Pons (tissue), 1 donor: ENCODE data around the gene SOCS7.

ENCODE experiments used
- DNase-seq: peaks from one replicate; pipeline ENCODE4 v3.0.0-alpha.2; 2016; ENCODE audit warnings: low spot score

The SOCS7 gene

GRCh38 chr17:38441429-38442061, 89.9 kb downstream of the SOCS7 start:
- DNase-seq = no peak

DNA sequence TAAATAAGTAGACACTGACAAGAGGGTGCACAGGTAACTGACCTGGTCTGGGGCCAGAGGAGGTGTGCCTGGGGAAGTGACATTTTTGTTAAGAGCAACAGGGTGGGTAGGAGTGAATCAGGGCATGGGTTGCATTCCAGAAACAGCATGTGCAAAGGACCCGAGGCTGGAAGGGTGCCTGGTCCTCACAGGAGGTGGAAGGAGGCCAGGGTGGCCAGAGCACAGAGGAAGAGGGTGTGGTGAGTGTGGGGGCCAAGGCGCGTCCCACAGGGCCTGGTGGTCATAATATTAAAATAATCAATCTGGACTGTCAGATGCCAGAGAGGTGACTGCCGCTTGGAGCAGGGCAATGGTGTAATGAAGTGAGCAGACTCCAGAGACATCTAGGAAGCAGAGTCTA, 90.9 kb downstream of the SOCS7 start:
- DNase-seq = no peak

DNA sequence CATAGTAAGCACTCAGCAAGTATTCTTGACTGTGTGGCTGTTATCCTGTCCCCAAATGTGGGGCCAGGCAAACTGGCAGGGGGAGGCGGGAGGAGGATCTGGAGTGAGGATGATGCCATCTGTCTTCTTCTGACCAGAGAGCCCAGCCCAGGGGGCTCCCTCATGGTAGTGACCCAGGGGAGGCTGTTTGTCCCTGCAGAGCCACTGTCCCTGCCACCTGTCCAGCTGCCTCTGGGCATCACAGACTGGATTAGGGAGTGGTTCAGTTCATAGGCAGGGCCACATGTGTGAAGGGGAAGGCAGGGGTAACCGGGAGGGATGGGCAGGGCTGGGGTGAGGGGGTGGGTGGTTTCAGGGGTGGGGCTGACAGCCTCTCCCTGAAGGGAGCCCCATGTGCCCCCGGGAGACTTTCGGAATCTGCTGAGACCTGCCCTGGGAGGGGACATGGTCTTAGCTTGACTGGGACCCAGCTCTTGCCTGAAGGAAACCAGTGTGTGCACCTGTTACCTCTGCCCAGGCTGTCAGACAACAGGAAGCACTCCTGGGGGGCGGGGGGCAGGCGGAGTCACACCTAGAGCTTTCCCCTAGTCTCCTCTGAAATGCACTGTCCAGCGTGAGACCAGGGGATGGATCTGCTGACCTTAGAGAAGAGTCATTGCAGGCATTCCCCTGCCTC, 91.8 kb downstream of the SOCS7 start:
- DNase-seq = no peak

- peak; percentile 80 for DNase-seq
These were observed 92.5 kb downstream of the SOCS7 start for GRCh38 chr17:38444151-38444550.

DNA sequence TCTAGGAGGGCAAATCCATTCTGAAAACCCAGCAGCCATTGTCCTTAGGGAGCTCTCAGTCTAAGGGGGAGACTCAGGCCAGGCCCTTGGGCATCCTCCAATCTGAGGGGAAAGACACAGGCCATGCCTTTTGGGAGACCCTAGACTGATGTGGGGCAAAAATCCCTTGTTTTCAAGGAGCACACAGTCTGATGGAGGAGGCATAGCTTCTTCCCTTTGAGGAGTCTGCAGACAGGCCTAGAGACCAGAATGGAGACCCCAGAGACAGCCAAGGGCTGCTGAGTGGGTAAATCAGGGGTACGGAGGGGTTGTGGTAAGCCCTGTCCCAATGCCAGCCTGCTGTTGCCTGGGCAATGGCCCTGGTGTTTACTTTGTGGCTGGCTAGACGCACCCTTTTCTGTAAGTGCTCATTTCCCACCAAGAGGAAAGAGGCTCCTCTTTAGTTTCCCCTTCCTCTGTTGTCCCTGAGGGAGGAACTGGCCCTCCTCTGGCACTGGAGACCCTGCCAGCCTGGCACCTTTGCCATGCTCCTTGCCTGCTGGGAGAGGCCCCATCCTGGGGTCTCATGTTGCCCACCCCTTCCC, 96.0 kb downstream of the SOCS7 start:
- no peak for DNase-seq

GRCh38 chr17:38448208-38448771, 96.6 kb downstream of the SOCS7 start:
- DNase-seq = no peak

- no peak for DNase-seq
These were observed 97.7 kb downstream of the SOCS7 start for GRCh38 chr17:38449364-38449763.

DNA sequence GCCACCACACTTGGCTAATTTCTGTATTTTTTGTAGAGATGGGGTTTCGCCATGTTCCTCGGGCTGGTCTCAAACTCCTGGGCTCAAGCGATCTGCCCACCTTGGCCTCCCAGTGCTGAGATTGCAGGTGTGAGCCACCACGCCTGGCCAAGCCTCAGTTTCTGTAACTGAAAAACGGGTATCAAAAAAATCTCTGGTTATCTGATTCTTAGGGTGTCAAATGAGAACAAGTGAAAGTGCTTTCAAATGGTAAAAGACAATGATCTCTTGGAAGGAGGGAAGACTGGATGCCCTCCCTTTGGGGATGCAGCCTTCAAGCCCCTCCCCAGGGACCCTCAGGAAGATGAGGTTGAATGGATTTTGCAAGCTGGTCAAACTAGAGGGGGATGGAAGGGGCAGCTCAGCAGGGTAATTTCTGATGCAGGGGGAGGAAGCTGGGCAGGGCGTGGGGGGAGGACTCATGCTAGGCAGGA, 98.9 kb downstream of the SOCS7 start:
- DNase-seq = no peak

DNA sequence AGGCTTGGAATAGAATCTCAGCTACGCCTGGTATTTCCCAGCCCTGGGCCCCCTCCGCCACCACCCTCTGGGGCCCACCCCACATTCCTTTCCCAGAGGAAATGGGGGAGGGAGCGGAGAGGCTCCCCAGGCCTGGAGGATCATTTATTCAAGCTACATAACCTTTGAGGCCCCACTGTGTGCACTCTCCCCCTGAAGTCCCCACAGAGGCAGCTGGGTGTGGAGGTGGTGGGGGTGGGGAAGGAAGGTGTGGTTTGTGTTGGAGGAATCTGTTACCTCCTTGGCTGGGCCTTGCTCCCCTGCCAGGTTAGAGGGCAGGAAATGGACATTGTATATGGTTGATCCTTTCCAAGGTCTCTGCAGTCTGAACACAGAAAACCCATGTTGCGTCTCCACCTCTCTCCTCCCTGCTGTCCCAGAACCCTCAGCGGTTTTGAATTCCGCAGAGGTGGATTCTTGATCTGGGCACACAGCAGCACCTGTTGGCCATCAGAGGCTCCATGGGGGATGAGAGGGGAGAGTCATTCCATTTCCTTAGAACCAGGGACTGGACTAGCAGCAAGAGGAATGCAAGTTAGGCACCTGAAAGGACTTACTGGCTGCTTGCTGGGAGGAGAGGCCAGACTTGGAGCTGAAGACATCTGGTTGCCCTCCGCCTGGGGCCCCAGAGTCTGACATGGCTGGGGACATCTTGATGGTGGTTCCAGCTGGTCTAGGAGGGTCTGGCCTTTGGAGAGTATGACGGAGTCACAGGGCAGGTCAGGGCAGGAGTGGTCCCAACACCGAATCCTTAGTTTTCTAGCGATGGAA, 99.6 kb downstream of the SOCS7 start:
- no peak for DNase-seq

DNA sequence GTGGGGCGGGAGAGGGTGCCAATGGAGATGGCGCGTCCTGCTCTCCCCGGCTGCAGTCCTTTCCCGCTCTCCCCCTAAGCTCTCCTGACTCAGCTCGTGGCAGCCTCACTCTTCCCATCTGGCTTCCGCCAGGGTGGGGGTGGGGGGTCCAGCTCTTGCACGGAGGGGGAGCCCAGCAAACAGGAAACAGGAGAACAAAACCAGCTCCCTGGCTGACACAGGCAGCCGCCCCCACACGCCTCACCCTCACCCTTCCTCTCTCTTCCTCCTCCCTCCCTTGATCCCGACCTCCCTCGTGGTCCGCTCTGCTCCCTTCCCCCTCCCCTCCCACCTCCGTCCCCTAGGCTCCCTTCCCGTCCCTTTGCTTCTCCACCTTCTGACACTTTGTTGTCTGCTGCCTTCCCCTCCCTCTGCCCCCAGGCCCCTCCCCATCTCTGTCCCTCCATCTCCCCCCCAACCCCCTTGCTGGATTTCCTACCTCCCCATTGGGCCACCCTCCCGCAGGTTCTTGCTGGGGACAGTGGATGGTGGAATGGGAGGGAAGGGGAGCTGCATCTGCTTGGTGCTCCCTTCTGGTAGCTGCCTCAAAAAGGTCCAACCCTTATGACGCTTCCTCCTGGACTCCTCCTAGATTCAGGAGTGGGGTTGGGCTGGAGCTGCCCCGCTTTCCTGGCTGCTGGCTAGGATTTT, 100.3 kb downstream of the SOCS7 start:
- DNase-seq = no peak

DNA sequence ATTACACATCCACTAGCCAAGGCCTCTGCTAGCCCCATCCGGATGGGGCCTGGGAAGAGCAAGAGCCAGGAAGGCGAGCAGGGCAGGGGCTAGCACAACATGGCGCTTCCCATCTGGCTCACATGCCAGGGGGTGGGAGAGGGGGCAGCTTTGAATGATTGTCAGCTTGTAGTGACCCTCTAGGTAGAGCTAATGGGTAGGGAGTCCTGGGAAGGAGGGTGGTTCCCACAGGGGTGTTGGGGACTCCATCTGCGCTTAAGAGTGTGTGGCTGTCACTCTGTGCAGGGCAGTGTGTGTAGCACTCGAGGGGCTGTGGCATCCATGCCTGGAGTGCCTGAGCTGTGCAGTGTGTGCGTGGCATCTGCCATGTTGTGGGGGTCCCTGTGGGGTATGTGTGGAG, 101.1 kb downstream of the SOCS7 start:
- DNase-seq = no peak

GRCh38 chr17:38453951-38454421, 102.3 kb downstream of the SOCS7 start:
- DNase-seq = no peak

GRCh38 chr17:38454532-38454931, 102.9 kb downstream of the SOCS7 start:
- DNase-seq = peak; percentile 96
